Body of pancreas (tissue), 4 donors: Measurements from ENCODE around the gene HOXB4.

Source experiments
- POLR2A ChIP-seq, 3 donors: fragments of 450-650 bp; IDR thresholded peaks; one replicate each; pipeline ENCODE4 v1.6.1; 2016; ENCODE audit warnings: antibody characterized with exemption in 3 of 3, mild to moderate bottlenecking in 2 of 3
- TF ChIP-seq, protein P1 (sequence below), 7 experiments: fragments of 450-650 bp in 4 of 7; fragments of 200-600 bp in 3 of 7; sonication (generic) in 3 of 7; IDR thresholded peaks; one replicate each; pipeline ENCODE4 v1.5.1; 2016 to 2019; ENCODE audit warnings: antibody characterized with exemption in 7 of 7

DNA sequence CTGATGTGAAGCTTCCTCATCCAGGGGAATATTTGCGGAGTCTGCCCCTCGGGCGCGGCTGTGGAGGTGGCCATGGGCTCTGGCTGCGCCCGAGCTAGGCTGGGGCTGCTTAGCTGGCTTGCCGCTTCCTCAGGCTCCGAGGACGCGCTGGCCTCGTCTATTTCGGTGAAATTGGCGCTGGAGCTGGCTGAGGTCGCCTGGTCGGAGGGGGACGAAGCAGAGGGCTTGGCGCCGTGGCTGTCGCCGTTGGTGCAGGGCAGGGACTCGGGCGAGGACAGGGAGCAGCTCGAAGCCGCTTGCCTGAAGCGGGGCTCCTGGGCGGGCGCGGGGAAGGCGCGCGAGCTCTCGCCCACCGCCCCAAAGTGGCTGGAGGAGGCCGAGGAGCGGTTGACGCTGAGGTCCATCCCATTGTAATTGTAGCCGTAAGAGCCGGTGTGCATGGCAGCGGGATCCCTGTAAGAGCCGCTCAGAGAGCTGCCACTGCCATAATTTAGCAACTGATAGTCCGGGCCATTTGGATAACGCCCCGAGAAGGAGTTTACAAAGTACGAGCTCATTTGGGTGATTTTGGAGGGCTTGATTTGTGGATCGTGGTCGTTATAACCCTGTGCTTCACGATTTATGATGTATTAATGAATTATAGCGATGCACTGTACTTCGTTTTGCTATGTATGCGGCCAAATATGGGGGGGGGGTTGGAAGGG is 15.1 kb upstream of the HOXB4 start, which contains the start of gene HOXB5:
- no peak for TF ChIP-seq POLR2A (IDR thresholded peaks at IDR 0.05)
- TF ChIP-seq, protein P1, sequence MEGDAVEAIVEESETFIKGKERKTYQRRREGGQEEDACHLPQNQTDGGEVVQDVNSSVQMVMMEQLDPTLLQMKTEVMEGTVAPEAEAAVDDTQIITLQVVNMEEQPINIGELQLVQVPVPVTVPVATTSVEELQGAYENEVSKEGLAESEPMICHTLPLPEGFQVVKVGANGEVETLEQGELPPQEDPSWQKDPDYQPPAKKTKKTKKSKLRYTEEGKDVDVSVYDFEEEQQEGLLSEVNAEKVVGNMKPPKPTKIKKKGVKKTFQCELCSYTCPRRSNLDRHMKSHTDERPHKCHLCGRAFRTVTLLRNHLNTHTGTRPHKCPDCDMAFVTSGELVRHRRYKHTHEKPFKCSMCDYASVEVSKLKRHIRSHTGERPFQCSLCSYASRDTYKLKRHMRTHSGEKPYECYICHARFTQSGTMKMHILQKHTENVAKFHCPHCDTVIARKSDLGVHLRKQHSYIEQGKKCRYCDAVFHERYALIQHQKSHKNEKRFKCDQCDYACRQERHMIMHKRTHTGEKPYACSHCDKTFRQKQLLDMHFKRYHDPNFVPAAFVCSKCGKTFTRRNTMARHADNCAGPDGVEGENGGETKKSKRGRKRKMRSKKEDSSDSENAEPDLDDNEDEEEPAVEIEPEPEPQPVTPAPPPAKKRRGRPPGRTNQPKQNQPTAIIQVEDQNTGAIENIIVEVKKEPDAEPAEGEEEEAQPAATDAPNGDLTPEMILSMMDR (IDR thresholded peaks at IDR 0.05) = no peak
